A549 (cell line): ENCODE data around the gene ATP5ME. TPM values are rescaled to one million over a fixed set of nuclear protein-coding genes. Genes with fewer than 3 reads are reported as not detected.

Experiments
- ATAC-seq, 2 experiments: fragments of 200-7000 bp in 1 of 2; fragments of >200 bp in 1 of 2; cut with Nextera tagmentation in 1 of 2; cut with Tn5 transposase in 1 of 2; 3 replicates each; pipeline versions ENCODE4 v1.8.0 to v1.9.1; 2018 to 2020; ENCODE audit warnings: mild to moderate bottlenecking in 1 of 2, moderate library complexity in 1 of 2
- CTCF ChIA-PET: fragments of 300-600 bp; sonication (Branson Sonifier 250); formaldehyde crosslinking; extraction: SDS; loops from one replicate; lab custom pipeline; 2021; ENCODE audit warnings: antibody characterized with exemption, inconsistent platforms; lab: Yijun Ruan, JAX
- POLR2A ChIA-PET: fragments of 350-600 bp; formaldehyde crosslinking; extraction: SDS; loops from one replicate; lab custom pipeline; 2021; ENCODE audit warnings: antibody characterized with exemption, inconsistent platforms; lab: Yijun Ruan, JAX
- DNase-seq, 2 experiments: peaks; one replicate each; pipeline versions ENCODE4 v3.0.0 to v3.0.0-alpha.2; 2011 to 2016; ENCODE audit warnings: low read depth in 1 of 2, low spot score in 1 of 2
- FAIRE-seq: peaks from 2 replicates; lab custom pipeline; 2011; peaks lifted over from hg19 to GRCh38; lab: Jason Lieb, UNC
- H3K27ac ChIP-seq, 2 experiments: fragments of >200 bp; sonication (Bioruptor Twin); formaldehyde crosslinking; 3 replicates each; pipeline ENCODE4 v1.5.1; 2016 to 2017
- H3K4me1 ChIP-seq: fragments of >200 bp; sonication (Bioruptor Twin); formaldehyde crosslinking; 3 replicates; pipeline ENCODE4 v1.6.1; 2016
- H3K4me2 ChIP-seq: fragments of >200 bp; sonication (Bioruptor Twin); formaldehyde crosslinking; 3 replicates; pipeline ENCODE4 v1.6.1; 2016
- H3K4me3 ChIP-seq: fragments of >200 bp; sonication (Bioruptor Twin); formaldehyde crosslinking; 3 replicates; pipeline ENCODE4 v1.5.1; 2016
- H3K9me3 ChIP-seq: fragments of >200 bp; sonication (Bioruptor Twin); formaldehyde crosslinking; 3 replicates; pipeline ENCODE4 v1.6.1; 2016
- BHLHE40 ChIP-seq: IDR thresholded peaks from 2 replicates; pipeline ENCODE4 v1.6.1; 2012; ENCODE audit warnings: low read depth, low read length, inconsistent platforms
- CBX2 ChIP-seq: fragments of 200-600 bp; sonication (generic); IDR thresholded peaks from 2 replicates; pipeline ENCODE4 v1.6.1; 2016; ENCODE audit warnings: low read depth, mild to moderate bottlenecking, borderline replicate concordance
- CHD4 ChIP-seq: fragments of 200-600 bp; sonication (generic); IDR thresholded peaks from 2 replicates; pipeline ENCODE4 v1.6.1; 2016; ENCODE audit warnings: antibody characterized with exemption, mild to moderate bottlenecking, borderline replicate concordance
- EHF ChIP-seq: fragments of 250-450 bp; sonication (Bioruptor Pico); IDR thresholded peaks from 2 replicates; pipeline ENCODE4 v1.5.0; 2020; ENCODE audit warnings: mild to moderate bottlenecking
- EP300 ChIP-seq, 2 experiments: fragments of >200 bp; sonication (Bioruptor Twin); formaldehyde crosslinking; IDR thresholded peaks; 2 replicates in 1 of 2; 3 replicates in 1 of 2; pipeline ENCODE4 v1.6.1; 2016 to 2017
- FOSB ChIP-seq: fragments of 250-450 bp; sonication (Bioruptor Pico); IDR thresholded peaks from 2 replicates; pipeline ENCODE4 v1.5.0; 2020; ENCODE audit warnings: mild to moderate bottlenecking, moderate library complexity
- GATA3 ChIP-seq: IDR thresholded peaks from 2 replicates; pipeline ENCODE4 v1.6.1; 2012; ENCODE audit warnings: borderline replicate concordance
- HOXB13 ChIP-seq: fragments of 250-450 bp; sonication (Bioruptor Pico); IDR thresholded peaks from 2 replicates; pipeline ENCODE4 v1.5.0; 2020; ENCODE audit warnings: low read depth, mild to moderate bottlenecking, moderate library complexity
- JUNB ChIP-seq: fragments of >200 bp; sonication (Bioruptor Twin); formaldehyde crosslinking; IDR thresholded peaks from 2 replicates; pipeline ENCODE4 v1.6.1; 2016
- KDM1A ChIP-seq: fragments of 200-600 bp; sonication (generic); IDR thresholded peaks from 2 replicates; pipeline ENCODE4 v1.6.1; 2016; ENCODE audit warnings: low read depth, mild to moderate bottlenecking
- MAZ ChIP-seq: fragments of 150-350 bp; IDR thresholded peaks from 2 replicates; pipeline ENCODE4 v1.6.1; 2014; ENCODE audit warnings: antibody characterized with exemption, low read depth, low read length, borderline replicate concordance
- NFE2L2 ChIP-seq: fragments of 150-350 bp; conservative IDR thresholded peaks from 2 replicates; pipeline ENCODE4 v1.6.1; 2014; ENCODE audit warnings: low read length
- NPAS2 ChIP-seq: fragments of 250-450 bp; sonication (Bioruptor Pico); IDR thresholded peaks from 2 replicates; pipeline ENCODE4 v1.8.0; 2022; ENCODE audit warnings: mild to moderate bottlenecking, moderate library complexity, borderline replicate concordance
- PHF8 ChIP-seq: fragments of 200-600 bp; sonication (generic); IDR thresholded peaks from 2 replicates; pipeline ENCODE4 v1.6.1; 2016; ENCODE audit warnings: low read depth, mild to moderate bottlenecking, antibody characterized with exemption, moderate library complexity, borderline replicate concordance
- POLR2AphosphoS2 ChIP-seq: conservative IDR thresholded peaks from 2 replicates; pipeline ENCODE4 v1.6.1; 2012; ENCODE audit warnings: low read length, improper control_type of control experiment, inconsistent platforms
- RARB ChIP-seq: fragments of 250-450 bp; sonication (Bioruptor Pico); IDR thresholded peaks from 2 replicates; pipeline ENCODE4 v1.8.0; 2021; ENCODE audit warnings: mild to moderate bottlenecking, moderate library complexity
- RFX5 ChIP-seq: fragments of 450-650 bp; IDR thresholded peaks from 2 replicates; pipeline ENCODE4 v1.7.1; 2014; ENCODE audit warnings: antibody characterized with exemption, mild to moderate bottlenecking, moderate library complexity
- TP53 ChIP-seq: fragments of 250-450 bp; sonication (Bioruptor Pico); IDR thresholded peaks from 2 replicates; pipeline ENCODE4 v1.5.0; 2021; ENCODE audit warnings: mild to moderate bottlenecking, moderate library complexity
- ZC3H11A ChIP-seq: fragments of 450-650 bp; IDR thresholded peaks from 2 replicates; pipeline ENCODE4 v1.6.1; 2014; ENCODE audit warnings: antibody characterized with exemption, mild to moderate bottlenecking
- ZFP36 ChIP-seq: fragments of 450-650 bp; IDR thresholded peaks from 2 replicates; pipeline ENCODE4 v1.6.1; 2014; ENCODE audit warnings: borderline replicate concordance; ENCODE audit not compliant: partially characterized antibody
- ZNF302 ChIP-seq: fragments of 250-450 bp; sonication (Bioruptor Pico); IDR thresholded peaks from 2 replicates; pipeline ENCODE4 v1.9.0; 2021; ENCODE audit warnings: inconsistent platforms, mild to moderate bottlenecking, moderate library complexity
- WGBS: methylation state at CpG from one replicate; pipeline ENCODE4 v1.1.6; 2017; ENCODE audit errors: missing lambda C conversion rate; 5-methylcytosine and 5-hydroxymethylcytosine counted together
- polyA plus RNA-seq, 4 experiments: library from polyadenylated mRNA; depleted of rRNA in 3 of 4; stranded (reverse); fragments of >200 nt; fragmentation: RNase III in 1 of 4; extraction: RNeasy Plus Mini Kit Qiagen cat#74134 plus additional on column Dnase treatment in 1 of 4; gene quantifications; 2 replicates in 3 of 4; 3 replicates in 1 of 4; pipeline ENCODE4 v1.2.3, GENCODE V29; 2011 to 2017
- TF ChIP-seq, protein P1 (sequence below): fragments of >200 bp; sonication (Bioruptor Twin); formaldehyde crosslinking; IDR thresholded peaks from 2 replicates; pipeline ENCODE4 v1.6.1; 2016
- TF ChIP-seq, protein P2 (sequence below): fragments of 250-450 bp; sonication (Bioruptor Pico); IDR thresholded peaks from 2 replicates; pipeline ENCODE4 v1.5.0; 2020; ENCODE audit warnings: low read depth, mild to moderate bottlenecking, moderate library complexity
- TF ChIP-seq, protein P3 (sequence below): fragments of >200 bp; sonication (Bioruptor Twin); formaldehyde crosslinking; IDR thresholded peaks from 3 replicates; pipeline ENCODE4 v1.6.1; 2016
- TF ChIP-seq, protein P4 (sequence below): IDR thresholded peaks from 2 replicates; pipeline ENCODE4 v1.6.1; 2012

The ATP5ME gene
- polyA plus RNA-seq, 2 of the 4 experiments (the other 2 are of a cell fraction), result 198 to 659 TPM

DNA sequence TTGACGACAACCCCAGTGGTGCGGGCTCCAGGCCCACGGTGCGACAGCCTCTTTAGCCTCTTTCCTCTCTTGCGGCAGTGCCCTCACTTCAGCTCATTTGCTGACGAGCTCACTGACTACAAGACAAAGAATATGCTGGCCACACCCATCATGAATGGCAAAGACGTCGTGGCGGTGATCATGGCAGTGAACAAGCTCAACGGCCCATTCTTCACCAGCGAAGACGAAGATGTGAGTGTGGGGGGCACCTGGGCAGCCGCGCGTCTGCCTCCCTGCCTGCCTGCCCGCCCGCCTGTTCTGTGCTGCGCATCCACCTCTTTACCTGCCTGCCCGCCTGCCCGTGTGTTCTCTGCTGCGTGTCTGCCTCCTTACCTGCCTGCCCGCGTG lies 39.5 kb downstream of the ATP5ME start:
- no peak for FAIRE-seq
- H3K27ac ChIP-seq, result no peak overlapping the region
- 55% methylated on average over 5 of the region's 23 CpGs for WGBS
- H3K4me3 ChIP-seq, result no peak overlapping the region
- ATAC-seq, result no peak
- POLR2A ChIA-PET, result no interaction called here
- TF ChIP-seq NPAS2 (CRISPR knock-in tag), result no peak
- TF ChIP-seq, protein P1, sequence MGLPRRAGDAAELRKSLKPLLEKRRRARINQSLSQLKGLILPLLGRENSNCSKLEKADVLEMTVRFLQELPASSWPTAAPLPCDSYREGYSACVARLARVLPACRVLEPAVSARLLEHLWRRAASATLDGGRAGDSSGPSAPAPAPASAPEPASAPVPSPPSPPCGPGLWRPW, result no peak
- TF ChIP-seq NFE2L2, result no peak
- TF ChIP-seq FOSB (CRISPR knock-in tag), result no peak
- TF ChIP-seq HOXB13 (CRISPR knock-in tag), result no peak
- no peak for TF ChIP-seq RARB
- no peak for TF ChIP-seq TP53 (CRISPR knock-in tag)
- no peak for TF ChIP-seq KDM1A
- H3K9me3 ChIP-seq, result no peaks in the 10 kb centered on the region
- CTCF ChIA-PET, result no interaction called here
- H3K4me1 ChIP-seq, result no peaks in the 10 kb centered on the region
- no peak overlapping the region for H3K4me2 ChIP-seq
- no peak for DNase-seq

DNA sequence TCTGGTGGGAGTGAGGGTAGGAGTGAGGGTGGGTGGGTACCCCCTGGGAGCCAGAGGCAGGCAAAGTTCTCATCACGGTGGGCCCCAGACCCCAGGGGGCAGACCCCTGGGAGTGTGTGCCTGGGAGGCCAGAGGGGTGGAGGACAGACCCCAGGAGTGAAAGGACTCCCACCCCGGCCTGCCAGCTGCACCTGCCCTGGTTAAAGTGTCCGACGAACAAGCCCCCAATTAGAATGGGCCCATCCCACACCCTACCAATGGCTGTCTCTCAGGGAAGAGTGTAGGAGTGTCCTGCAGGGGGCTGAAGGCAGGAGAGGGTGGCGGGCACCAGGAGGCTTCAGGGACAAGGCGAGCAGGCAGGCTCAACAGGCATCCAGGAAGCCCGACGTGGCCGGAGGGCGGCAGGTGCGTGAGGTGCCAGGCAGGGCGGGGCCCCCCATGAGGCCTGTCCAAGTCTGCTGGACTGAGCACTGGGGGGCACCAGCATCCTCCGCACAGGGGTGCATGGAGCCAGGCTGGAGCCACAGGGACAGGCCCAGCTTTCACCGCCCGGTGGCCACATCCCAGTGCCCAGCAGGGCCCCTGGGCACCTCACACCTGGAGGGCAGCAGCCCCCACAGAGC lies 40.0 kb downstream of the ATP5ME start:
- no peak overlapping the region for H3K27ac ChIP-seq
- H3K4me2 ChIP-seq, result no peak overlapping the region
- TF ChIP-seq, protein P1, result no peak
- TF ChIP-seq POLR2AphosphoS2 (no peak), NFE2L2 (no peak), TP53 (CRISPR knock-in tag) (no peak)
- FAIRE-seq (no peak), DNase-seq (no peak), ATAC-seq (no peak; a peak in 1 of 6 replicates)
- no peaks in the 10 kb centered on the region for H3K4me1 ChIP-seq
- H3K4me3 ChIP-seq, result no peak overlapping the region
- CTCF ChIA-PET, result no interaction called here
- H3K9me3 ChIP-seq, result no peaks in the 10 kb centered on the region
- POLR2A ChIA-PET, result no interaction called here
- 33% methylated on average over 3 of the region's 15 CpGs for WGBS

DNA sequence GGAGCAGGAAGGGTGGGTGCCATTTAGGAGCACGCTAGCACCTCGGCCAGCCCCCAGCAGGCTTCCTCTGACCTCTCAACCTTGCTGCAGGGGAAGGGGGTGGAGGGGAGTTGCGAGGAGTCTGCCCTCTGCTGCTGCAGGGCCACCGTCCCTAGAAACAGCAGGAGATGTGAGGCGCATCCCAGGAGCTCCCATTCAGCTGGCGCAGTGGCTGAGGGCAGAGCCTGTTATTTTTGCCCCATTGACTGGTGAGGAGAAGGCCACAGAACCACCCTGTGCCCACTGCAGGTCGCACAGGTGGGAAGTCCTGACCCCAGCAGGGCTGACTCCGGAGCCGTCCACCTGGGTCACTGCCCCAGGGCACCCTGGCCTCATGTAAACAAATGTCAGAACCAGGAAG lies 40.7 kb downstream of the ATP5ME start:
- POLR2A ChIA-PET, result no interaction called here
- WGBS, result 19% methylated on average over 4 of the region's 9 CpGs
- Histone ChIP-seq H3K9me3 (no peaks in the 10 kb centered on the region), H3K4me1 (no peaks in the 10 kb centered on the region), H3K4me3 (no peak overlapping the region), H3K4me2 (no peak overlapping the region), H3K27ac (no peak overlapping the region)
- CTCF ChIA-PET, result no interaction called here
- no peak for FAIRE-seq
- no peak for DNase-seq
- no peak for ATAC-seq
- TF ChIP-seq MAZ (no peak), CHD4 (no peak), GATA3 (no peak), RFX5 (no peak), EP300 (IDR thresholded peaks at IDR 0.05) (no peak), BHLHE40 (no peak), ZC3H11A (no peak), EHF (CRISPR knock-in tag) (no peak), KDM1A (no peak), CBX2 (no peak), PHF8 (no peak), ZFP36 (no peak), JUNB (no peak), ZNF302 (CRISPR knock-in tag) (no peak)
- TF ChIP-seq, protein P2, sequence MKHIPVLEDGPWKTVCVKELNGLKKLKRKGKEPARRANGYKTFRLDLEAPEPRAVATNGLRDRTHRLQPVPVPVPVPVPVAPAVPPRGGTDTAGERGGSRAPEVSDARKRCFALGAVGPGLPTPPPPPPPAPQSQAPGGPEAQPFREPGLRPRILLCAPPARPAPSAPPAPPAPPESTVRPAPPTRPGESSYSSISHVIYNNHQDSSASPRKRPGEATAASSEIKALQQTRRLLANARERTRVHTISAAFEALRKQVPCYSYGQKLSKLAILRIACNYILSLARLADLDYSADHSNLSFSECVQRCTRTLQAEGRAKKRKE (CRISPR knock-in tag), result no peak
- TF ChIP-seq, protein P3, sequence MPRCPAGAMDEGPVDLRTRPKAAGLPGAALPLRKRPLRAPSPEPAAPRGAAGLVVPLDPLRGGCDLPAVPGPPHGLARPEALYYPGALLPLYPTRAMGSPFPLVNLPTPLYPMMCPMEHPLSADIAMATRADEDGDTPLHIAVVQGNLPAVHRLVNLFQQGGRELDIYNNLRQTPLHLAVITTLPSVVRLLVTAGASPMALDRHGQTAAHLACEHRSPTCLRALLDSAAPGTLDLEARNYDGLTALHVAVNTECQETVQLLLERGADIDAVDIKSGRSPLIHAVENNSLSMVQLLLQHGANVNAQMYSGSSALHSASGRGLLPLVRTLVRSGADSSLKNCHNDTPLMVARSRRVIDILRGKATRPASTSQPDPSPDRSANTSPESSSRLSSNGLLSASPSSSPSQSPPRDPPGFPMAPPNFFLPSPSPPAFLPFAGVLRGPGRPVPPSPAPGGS, result no peak
- TF ChIP-seq, protein P4, sequence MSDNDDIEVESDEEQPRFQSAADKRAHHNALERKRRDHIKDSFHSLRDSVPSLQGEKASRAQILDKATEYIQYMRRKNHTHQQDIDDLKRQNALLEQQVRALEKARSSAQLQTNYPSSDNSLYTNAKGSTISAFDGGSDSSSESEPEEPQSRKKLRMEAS, result no peak
